MCF 10A (cell line): ENCODE data around the gene RINT1. TPM values are rescaled to one million over a fixed set of nuclear protein-coding genes. Genes with fewer than 3 reads are reported as not detected.

Source experiments
- BruUV-seq: library from RNA; stranded (reverse); fragments of 400-500 nt; replicated peaks from 2 replicates; lab custom pipeline; 2021; lab: Mats Ljungman, UMichigan
- CTCF ChIA-PET: fragments of 300-600 bp; sonication (Branson Sonifier 250); formaldehyde crosslinking; extraction: SDS; loops from one replicate; lab custom pipeline; 2021; ENCODE audit warnings: antibody characterized with exemption, inconsistent platforms; lab: Yijun Ruan, JAX
- POLR2A ChIA-PET: fragments of 300-600, 350-650 bp; sonication (Branson Sonifier 250); formaldehyde crosslinking; extraction: SDS; loops from one replicate; lab custom pipeline; 2020; ENCODE audit warnings: antibody characterized with exemption, inconsistent platforms; lab: Yijun Ruan, JAX
- DNase-seq: peaks from one replicate; pipeline ENCODE4 v3.0.0-alpha.2; 2018; ENCODE audit not compliant: unreplicated experiment
- H3K27ac Mint-ChIP-seq: one replicate; pipeline ENCODE4 v1.8.0; 2022; ENCODE audit warnings: mild to moderate bottlenecking, low read depth, mixed read lengths; ENCODE audit not compliant: unreplicated experiment
- H3K27me3 Mint-ChIP-seq: one replicate; pipeline ENCODE4 v1.8.0; 2022; ENCODE audit warnings: mixed read lengths; ENCODE audit not compliant: insufficient read depth, unreplicated experiment
- H3K36me3 Mint-ChIP-seq: one replicate; pipeline ENCODE4 v1.8.0; 2022; ENCODE audit warnings: mild to moderate bottlenecking, moderate library complexity, mixed read lengths; ENCODE audit not compliant: insufficient read depth, unreplicated experiment
- H3K4me1 Mint-ChIP-seq: one replicate; pipeline ENCODE4 v1.8.0; 2022; ENCODE audit warnings: mixed read lengths; ENCODE audit not compliant: insufficient read depth, unreplicated experiment
- H3K4me3 Mint-ChIP-seq: one replicate; pipeline ENCODE4 v1.8.0; 2022; ENCODE audit warnings: mild to moderate bottlenecking, moderate library complexity, mixed read lengths; ENCODE audit not compliant: unreplicated experiment
- H3K9me3 Mint-ChIP-seq: one replicate; pipeline ENCODE4 v1.8.0; 2022; ENCODE audit warnings: mixed read lengths; ENCODE audit not compliant: unreplicated experiment
- CTCF ChIP-seq: fragments of 200-600 bp; IDR thresholded peaks from one replicate; pipeline ENCODE4 v1.8.0; 2022; ENCODE audit warnings: antibody characterized with exemption, mild to moderate bottlenecking; ENCODE audit not compliant: unreplicated experiment
- intact Hi-C: fragments of 100-400 bp; cut with micrococcal nuclease; formaldehyde crosslinking; loops from 2 replicates; pipeline ENCODE4 v1.14.1; 2022
- total RNA-seq: library from RNA; stranded (reverse); gene quantifications from 2 replicates; pipeline ENCODE4 v1.2.3, GENCODE V29; 2022

Gene RINT1
- total RNA-seq, 1 experiment from 2014 or later: 29.2 TPM

- Mint-ChIP-seq H3K36me3 (peaks cover 69% of the 10 kb centered on the region), H3K4me3 (no peak overlapping the region), H3K4me1 (no peaks in the 10 kb centered on the region), H3K27ac (no peak overlapping the region), H3K9me3 (no peaks in the 10 kb centered on the region), H3K27me3 (no peaks in the 10 kb centered on the region)
- TF ChIP-seq CTCF: no peak
- BruUV-seq: no TSS peak
- POLR2A ChIA-PET: interaction anchor here (0.7 to 1.3 kb wide), 3 partner anchors 15 to 35 kb away, joined by 3 to 4 read pairs (median 3); partner anchors contain the start of gene RINT1
- intact Hi-C loops: no loop called here
- CTCF ChIA-PET: interaction anchor here (0.7 to 1.0 kb wide), 2 partner anchors 14 to 35 kb away, joined by 4 to 7 read pairs; partner anchors contain the start of genes EFCAB10 and RINT1
- DNase-seq: no peak
Observed at GRCh38 chr7:105567024-105567423, 35.0 kb downstream of the RINT1 start.

- intact Hi-C loops: no loop called here
- Mint-ChIP-seq H3K4me3 (no peak overlapping the region), H3K36me3 (peaks cover 61% of the 10 kb centered on the region), H3K27me3 (no peaks in the 10 kb centered on the region), H3K4me1 (no peaks in the 10 kb centered on the region), H3K9me3 (no peaks in the 10 kb centered on the region), H3K27ac (no peak overlapping the region)
- POLR2A ChIA-PET: no interaction called here
- BruUV-seq: no TSS peak
- no peak for DNase-seq
- CTCF ChIA-PET: interaction anchor here (0.7 to 0.9 kb wide), 3 partner anchors 21 to 911 kb away, joined by 3 read pairs; no protein-coding TSS in a partner anchor
- TF ChIP-seq CTCF: no peak
Observed at GRCh38 chr7:105567821-105568220, 35.8 kb downstream of the RINT1 start.

GRCh38 chr7:105571891-105572290 is 39.9 kb downstream of the RINT1 start:
- CTCF ChIA-PET: interaction anchor here (0.6 to 0.9 kb wide), 2 partner anchors 40 to 86 kb away, joined by 3 read pairs; partner anchors contain the start of gene RINT1
- H3K27ac Mint-ChIP-seq: no peak overlapping the region
- BruUV-seq: no TSS peak

GRCh38 chr7:105577251-105577650 is 45.2 kb downstream of the RINT1 start:
- CTCF ChIA-PET: interaction anchor here (0.6 to 1.7 kb wide), 4 partner anchors 9 to 596 kb away, joined by 3 to 4 read pairs (median 4); no protein-coding TSS in a partner anchor
- H3K9me3 Mint-ChIP-seq: peaks cover under 1% of the 10 kb centered on the region

More at GRCh38 chr7:105571891-105572290, 39.9 kb downstream of the RINT1 start:
- TF ChIP-seq CTCF: no peak
- no peaks in the 10 kb centered on the region for H3K27me3 Mint-ChIP-seq
- H3K9me3 Mint-ChIP-seq: no peaks in the 10 kb centered on the region
- no peaks in the 10 kb centered on the region for H3K4me1 Mint-ChIP-seq
- H3K4me3 Mint-ChIP-seq: no peak overlapping the region
- no peak for DNase-seq
- intact Hi-C loops: no loop called here
- H3K36me3 Mint-ChIP-seq: peaks cover 27% of the 10 kb centered on the region
- POLR2A ChIA-PET: no interaction called here

More at GRCh38 chr7:105577251-105577650, 45.2 kb downstream of the RINT1 start:
- TF ChIP-seq CTCF: no peak
- Mint-ChIP-seq H3K4me3 (no peak overlapping the region), H3K27me3 (no peaks in the 10 kb centered on the region), H3K27ac (no peak overlapping the region), H3K36me3 (no peaks in the 10 kb centered on the region), H3K4me1 (no peaks in the 10 kb centered on the region)
- intact Hi-C loops: no loop called here
- POLR2A ChIA-PET: no interaction called here
- no peak for DNase-seq
- BruUV-seq: no TSS peak
